Hippocampal formation (tissue), 2 donors: ENCODE results near the gene RAB44.
A peak's percentile ranks its signal among the peaks of the same experiment; 100 is the strongest.

Source experiments
- DNase-seq, 2 donors: peaks; one replicate each; lab custom pipeline; 2025; lab: John Stamatoyannopoulos, UW

Gene RAB44

DNA sequence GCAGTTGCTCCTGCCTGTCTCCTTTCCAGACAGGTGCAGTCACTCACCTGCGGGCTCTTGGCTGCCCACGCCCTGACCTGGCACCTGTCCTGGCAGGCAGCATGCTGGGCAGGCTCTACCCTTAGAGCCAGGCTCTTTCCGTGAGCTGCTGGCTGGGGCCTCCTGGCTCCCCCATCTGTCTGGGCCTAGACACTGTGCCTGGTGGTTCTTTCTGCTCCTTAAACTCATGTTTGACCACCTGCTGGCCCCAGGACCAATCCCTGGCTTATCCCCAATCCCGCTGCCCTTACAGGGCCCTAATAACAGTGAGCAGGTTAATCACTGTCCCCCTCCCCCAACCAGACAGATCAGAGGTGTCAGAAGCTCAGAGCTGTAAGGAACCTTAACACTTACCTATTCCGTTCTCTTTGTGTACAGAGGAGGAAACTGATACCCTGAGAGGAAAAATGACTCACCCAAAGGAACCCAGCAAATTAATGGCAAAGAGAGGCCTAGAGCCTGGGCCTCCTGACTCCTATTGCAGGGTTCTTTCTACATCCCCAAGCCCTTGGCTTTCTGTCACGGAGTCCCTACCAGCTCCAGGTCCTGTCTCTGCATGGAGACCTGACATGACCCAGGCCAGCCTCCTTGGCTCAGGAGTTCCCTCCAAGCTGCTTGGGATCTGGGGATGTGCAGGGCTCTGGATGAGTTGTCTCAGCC is 54.7 kb downstream of the RAB44 start:
- no peak for DNase-seq

DNA sequence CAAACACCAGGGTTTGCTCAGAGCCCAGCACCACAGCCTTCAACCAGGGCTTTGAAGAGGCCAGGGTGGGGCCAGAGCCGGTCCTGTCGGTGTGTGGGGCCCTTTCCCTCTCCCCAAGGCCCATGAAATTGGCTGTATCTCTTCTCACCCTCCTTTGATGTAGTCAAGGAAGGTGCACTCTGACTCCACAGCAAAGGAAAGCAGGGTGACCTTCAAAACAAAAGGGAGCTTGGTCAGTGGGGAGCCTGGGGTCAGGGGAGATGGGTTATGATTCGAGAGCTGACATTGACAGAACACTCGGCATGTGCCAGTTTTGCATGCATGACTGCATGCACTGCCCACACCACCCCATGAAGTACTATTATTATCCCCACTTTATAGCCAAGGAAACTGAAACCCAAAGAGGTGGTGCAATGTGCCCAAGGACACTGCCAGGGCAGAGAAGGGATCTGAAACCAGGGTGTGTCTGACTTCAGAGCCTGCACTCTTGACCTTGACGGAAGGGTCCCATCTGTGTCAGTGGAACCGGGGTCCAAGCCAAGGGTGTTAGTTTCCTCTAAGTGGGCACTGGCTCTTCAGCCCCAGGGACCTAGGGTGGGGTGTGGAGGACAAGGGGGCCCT is 55.4 kb downstream of the RAB44 start:
- no peak for DNase-seq

DNA sequence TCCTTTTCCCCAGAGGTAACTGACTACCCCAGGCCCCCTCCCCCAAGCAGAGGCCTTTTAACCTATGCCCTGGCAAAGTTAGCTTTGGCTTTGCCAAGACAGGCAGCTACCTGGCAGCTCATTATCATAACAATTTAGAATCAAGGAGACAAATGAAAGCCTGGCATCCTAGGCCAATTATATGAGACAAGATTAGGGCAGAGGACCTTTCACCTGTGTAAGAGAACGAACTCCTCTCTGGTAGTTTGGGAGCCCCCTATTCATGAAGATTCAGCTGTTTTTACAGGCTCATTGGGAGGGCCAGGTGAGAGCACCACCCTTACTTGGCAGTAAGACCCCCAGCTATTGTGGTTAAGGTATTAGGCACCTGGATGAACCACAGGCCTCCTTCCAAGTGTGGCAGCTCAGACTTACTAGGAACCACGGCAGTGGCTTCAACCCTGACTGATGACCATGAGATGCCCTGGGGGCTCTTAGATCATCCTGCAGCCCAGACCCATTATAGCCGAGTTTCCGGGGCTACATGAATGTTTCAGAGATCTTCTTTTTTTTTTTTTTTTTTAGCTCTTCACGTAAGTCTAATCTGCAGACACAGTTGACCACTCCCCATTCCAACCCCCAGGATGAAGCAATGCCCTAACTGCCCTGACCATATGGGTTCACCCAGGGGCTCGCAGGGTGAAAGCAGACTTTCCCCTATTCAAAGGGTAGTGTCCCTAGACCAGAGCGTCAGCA is 56.2 kb downstream of the RAB44 start:
- no peak for DNase-seq

DNA sequence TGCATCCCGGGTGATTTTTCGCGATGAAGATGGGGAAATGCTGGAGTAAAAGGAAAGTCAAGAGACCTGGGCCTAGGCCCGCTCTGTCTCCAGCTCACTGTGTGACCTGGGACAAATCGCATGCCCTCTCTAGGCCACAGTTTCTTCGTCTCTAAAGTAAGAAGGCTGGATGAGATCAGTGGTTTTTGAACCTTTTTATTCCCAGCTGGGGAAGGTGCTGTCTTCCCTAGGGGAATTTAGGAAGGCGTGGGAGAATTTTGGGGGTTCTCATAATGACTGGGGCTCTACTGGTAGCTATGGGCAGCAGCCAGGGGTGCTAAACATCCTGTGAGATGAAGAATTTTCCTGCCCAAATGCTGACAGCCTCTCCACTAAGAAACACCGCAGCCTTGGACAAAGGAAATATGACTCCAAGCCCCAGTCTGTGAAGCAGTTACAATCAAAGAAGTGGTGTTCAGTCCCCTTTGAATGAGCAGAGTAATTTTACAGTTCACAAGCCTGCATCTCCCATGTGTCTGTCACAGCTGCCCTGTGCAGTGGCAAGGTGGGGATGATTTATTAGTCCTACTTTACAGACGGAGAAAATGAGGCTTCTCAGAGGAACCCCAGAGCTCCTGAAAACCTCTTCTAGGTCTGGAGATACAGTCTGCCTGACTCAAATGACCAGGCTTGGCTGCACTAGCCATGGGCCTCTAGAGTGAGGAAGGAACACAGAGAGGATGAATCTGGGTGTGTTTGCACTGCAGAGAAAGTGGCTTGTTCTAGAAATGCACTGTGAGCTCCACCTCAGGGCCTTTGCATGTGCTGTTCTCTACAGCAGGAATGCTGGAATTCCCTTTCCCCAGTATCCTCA is 57.2 kb downstream of the RAB44 start:
- DNase-seq: no peak

DNA sequence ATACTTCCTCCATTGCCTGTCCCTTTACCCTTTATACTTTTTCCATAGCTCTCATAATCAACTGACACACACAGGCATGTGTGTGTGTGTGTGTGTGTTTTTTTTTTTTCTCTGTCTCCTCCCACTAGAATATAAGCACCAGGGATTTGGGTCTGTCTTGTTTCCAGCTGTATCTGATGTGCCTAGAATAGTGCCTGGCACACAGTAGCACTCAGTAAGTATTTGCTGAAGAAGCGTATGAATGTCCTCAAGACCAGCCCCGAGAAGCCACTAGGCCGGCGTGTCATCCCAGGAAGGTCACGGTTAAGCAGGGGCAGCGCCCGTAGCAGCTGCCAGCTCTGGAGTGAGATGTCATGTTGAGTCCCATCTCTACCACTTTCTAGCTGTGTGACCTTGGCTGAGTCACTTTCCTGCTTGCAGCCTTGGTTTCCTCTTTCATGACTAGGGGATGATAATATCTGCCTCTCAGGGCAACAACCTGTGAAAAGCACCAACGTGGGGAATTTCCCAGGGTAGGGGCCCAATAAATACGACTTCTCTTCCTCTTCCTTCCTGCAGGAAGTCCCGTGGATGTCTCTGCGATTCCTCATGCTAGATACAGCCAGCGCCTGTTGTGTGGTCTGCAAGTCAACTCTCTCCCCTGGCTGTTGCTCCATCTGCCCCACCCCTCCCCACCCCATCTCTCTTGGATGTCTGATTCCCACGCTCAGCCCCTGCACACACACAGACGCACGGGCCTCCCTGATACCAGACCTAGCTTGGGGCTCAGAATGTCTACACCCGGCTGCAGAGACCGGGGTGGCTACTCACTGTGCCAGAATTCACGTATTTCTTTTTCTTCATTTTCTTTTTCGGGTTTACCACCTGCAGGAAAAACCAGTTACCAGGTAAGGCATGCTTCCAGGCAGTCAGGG is 58.1 kb downstream of the RAB44 start:
- no peak for DNase-seq

DNA sequence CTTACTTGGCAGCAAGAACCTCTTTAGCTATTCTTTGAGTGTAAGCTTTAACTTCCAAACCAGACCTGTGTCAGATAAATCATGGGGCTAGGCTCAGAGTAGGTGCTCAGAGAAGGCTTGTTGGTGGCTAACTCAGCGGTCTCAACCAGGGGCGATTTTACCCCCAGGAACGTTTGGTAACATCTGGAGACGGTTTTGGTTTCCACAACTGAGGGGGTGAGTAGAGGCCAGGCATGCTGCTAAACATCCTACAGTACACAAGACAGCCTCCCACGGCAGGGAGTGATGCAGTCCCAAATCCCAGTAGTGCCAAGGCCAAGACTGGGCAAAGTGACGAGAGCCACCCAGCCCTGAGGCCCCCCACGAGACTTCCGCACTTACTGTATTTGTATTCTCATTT is 59.2 kb downstream of the RAB44 start:
- no peak for DNase-seq

DNA sequence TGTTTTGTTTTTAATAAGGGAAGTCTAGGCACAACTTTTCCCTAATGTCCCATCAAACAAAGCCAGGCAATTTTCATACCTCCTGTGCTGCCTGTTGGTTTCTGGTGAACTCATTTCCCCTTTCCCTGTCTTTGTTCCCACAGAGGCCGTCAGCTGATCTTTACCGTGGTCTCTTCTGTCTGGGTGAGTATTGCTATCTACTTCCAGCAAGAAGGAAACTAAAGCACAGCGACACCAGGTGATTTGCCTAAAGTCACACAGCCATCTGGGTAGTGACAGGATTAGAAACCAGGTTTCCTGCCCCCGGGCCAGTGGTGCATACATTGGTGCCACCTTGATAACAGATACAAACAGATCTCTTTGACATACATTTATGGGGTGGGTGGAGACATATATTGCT is 59.6 kb downstream of the RAB44 start:
- DNase-seq: no peak

DNA sequence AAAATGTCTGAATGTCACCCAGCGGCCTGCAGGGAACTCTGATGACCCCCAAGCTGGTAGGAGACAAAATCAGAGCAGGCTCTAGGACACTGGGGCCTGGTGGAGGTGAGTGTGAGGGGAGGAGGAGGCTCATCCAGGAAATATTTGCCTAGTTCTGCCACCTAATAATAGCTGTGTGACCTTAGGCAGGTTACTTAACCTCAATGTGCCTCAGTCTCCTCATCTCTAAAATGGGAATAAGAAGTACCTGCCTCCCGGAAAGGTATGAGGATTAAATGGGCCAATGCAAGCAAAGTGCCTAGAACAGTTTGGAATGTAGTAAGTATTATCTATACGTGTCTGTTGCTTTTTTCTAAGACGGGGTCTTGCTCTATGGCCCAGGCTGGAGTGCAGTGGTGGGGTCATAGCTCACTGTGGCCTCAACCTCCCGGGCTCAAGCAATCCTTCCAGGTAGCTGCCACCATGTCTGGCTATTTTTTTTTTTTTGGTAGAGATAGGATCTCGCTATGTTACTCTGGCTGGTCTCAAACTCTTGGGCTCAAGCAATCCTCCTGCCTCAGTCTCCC is 60.4 kb downstream of the RAB44 start:
- DNase-seq: no peak

DNA sequence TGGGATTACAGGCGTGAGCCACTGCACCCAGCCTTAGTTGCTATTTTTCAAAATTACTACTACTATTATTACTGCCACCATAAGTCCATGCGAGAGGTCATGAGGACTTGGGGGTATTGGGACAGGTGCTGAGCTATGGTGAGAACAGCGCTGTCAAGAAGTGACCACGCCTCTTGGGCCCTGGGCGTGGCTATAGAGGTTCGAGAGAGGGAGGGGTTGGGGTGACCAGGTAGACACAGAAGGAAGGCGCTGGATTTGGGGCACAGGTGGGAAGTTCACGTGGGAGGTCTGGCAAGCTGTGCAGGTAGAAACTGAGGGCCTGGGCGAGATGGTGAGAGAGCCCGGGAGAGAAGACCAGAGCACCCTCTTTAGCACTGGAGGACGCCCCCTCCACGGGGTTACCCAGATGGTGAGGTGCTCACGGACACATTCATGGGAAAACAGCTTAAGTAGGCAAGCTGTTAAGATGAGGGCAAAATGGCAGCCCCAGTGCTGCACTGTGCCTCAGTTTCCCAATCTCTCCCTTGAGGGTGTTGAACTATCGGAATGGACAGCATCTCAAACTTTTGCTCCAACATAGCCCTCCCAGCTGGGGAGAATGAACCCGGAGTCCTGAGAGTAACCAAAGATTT is 61.0 kb downstream of the RAB44 start:
- no peak for DNase-seq

DNA sequence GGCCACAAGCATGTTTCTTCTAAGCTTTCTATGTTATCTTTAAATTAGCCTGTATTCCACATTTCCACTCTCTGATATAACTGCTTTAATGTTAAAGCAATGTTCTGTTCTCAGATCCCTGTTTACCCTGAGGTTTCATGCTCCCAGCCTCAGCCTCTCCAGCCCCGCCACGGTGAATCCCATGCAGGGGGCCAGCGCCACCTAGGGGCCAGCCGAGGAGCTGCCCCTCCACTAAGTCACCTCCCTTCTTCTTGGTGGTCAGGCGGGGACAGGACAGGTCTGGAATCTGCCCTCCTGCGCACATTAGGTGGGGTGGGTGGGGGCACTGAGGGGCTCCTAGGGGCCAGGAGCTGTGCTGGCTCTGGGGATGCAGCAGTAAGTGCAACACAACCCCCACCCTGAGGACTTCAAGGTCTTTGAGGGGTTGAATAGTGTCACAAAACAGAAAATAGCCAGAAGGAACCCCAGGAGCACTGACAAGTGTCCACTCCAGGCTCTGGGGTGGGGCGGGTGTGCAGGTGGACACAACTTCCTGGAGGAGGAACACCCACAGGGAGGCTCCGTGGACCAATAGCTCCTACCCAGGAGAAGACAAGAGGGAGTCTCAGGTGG is 61.6 kb downstream of the RAB44 start:
- peak; percentile 76 to 77 for DNase-seq

DNA sequence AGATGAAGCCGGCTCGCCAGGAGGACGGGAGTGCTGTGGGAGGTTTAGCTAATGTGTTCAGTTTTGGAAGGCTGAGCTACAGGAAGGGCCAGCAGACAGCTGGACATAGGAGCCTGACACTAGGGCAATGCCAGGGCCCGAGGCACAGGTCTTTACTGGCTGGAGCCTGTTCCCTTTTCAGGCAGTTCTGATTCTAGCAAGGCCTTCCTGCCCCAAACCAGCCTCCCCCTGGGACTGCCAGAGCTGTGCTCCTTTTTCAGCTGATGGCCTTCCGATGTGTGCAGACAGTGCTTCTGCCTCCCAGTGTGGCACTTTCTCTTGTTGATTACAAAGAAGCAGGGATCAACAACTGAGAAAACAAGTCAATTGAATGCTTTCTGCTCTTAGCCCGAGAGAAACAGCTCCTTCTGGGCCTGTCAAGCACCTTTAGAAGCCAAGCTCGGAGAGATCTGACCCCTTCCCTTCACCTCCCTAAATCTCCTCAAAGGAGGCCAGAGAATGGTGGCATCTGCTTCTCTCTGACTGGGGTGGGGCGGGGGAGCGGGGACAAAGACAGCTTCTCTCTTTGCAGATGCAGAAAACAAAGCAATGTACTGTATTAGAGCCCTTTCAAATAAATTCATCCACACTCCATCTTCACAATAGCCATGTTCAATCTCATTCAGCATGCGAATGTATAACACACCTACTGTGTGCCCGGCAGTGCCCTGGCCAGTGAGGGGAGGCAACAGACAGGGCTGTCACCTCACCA is 63.2 kb downstream of the RAB44 start:
- peak; percentile 72 to 84 for DNase-seq

DNA sequence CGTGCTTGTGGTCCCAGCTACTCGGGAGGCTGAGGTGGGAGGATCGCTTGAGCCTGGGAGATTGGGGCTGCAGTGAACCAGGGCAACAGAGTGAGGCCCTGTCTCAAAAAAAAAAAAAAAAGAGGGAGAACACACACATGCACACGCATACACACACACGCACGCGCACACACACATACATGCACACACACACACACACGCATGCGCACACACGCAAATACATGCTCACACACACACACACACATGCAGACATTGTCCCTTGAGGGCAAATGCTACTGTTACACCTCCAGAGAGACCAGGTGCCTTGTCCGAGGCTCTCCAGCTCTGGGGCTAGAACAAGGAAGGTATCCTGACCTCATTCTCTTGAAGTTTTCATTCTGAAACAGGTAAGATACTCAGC is 64.5 kb downstream of the RAB44 start:
- DNase-seq: no peak

DNA sequence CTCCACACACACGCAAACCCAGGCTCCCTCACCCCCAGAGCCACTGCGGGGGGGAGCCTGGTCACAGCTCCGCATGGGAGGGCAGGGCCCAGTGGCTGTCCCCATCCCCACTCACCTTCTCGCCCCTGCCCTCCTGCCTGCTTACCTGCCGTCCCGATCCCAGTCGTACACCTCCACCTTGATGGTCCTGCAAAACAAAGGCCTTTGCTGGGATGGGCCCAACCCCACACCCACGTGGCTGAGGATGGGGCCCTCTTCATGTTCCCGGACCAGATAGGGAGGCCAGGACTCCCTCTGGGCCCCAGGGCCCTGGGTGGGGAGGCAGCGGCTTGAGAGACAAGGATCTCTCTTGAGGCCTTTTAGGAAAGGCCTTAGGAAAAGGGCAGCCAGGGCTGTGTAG is 67.6 kb downstream of the RAB44 start:
- DNase-seq: no peak

DNA sequence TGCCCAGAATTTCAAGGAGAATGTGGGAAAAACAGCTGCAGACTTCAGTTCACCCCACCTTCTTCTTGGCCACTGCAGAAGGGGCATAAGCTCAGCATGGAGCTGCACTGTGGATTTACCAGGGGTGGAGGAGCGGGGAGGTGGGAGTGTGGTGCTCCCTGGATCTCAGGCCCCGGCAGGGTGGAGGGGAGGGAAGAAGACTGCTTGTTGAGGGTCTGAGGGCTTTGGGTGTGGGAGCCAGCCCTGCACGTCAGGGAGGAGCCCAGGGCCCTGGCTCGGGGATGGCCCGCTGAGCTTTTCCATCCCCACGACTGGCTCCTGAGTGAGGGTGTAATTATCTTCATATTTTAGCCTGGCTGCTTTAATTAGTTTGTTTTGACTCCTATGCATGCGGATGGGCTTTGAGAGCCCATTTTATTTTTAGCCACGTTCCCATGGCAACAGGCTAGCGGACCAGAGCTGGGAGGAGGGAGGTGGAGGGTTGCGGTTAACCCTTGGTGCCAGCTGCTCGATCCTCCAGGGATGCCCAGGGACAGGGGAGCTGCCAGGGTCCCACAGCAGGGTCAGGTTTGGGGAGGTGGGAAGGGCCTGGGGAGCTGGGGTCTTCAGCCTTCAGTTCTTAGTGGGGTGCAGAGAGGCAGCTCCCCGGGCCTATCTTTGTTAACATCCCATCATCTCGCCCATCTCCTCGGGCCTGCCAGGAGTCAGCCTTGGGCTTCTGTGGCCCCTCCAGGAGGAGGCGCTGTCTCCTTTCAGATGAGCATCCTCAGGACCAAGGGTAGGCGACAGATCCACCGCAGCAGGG is 68.2 kb downstream of the RAB44 start:
- peak; percentile 82 to 84 for DNase-seq

DNA sequence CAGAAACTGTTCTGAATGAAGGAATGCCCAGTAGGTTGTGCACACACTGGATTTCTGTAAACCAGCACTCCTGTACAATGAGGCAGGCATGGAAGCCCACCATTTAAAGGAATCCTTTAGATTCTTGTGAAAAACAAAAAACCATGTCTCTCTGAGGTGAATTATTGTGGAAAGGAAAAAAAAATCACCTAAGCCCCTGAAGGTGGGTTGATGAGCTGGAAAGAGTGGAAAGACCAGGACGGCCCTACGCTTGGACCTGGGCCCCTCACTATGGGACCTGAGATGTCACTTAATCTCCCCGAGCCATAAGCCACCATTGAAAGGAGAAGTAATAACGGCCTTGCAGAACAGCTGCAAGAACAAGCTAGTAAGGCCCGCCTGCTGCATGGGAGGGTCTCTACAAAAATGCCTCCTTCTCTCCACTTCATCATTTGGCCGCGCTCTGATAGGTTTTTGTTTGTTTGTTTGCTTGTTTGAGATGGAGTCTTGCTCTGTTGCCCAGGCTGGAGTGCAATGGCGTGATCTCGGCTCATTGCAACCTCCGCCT is 68.8 kb downstream of the RAB44 start:
- DNase-seq: no peak

DNA sequence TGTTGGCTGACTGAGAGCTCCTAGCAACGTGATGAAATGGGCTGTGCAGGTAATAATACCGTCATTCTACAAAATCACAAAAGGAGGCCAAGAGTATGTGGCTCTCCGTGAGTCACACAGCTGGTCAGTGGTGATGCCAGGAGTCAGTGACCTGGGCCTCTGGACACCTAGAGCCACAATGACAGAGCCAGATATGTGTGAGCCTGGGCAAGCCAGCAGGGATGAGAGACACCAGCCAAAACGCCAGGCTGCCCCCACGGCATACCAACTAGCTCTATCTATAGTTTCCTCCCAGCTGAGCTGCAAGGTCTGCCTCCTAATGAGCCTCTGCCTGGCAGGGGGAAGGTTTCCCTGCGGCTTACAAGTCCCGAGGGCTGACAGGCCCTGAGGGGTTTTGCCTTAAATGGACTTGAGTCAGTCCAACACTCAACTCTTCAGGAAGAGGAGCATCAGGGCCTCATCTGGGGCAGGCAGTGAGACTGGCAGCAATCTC is 71.6 kb downstream of the RAB44 start:
- DNase-seq: no peak

DNA sequence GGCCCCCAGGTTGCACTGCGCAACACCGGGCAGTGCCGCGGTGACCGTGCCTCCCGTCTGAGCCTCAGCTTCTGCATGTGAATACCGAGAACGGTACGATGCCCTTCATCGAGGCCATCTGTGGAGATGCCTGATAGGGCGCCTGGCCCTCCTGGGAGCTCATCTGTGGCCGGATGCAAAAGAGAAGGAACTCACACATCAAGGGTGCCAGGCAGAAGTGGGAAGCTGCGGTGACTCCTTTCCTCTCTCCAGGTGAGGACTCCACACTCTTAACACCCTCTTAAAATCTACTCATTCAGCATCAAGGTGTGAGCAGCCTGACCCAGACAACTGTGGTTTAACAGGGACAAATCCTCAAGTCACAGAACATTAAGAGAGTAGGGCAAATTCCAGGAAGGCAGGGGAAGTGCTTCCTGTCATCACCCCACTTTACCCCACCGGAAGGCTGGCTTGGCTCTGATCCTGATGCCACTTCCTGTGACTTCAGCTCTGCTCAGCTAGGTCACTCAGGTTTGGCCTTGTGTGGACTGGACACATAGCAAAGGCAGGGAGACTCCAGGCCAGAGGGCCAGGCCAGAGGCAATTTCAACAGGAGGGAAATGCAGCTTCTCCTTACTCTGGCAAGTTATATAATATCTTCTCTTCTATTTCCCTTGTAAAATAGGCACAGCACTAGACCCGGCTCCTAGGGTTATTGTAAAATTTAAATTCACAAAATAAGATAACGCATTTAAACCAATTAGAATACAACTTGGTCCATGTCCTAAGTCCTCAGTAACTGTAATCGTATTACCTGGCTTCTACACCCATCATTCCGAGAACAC is 72.3 kb downstream of the RAB44 start:
- DNase-seq: no peak
